Tibial nerve (tissue), 3 donors: ENCODE results near the gene MAP2K6.

Experiments used
- POLR2A ChIP-seq, 2 donors: fragments of 450-650 bp; IDR thresholded peaks; one replicate each; pipeline ENCODE4 v1.6.1; 2017; ENCODE audit warnings: antibody characterized with exemption in 2 of 2, mild to moderate bottlenecking in 2 of 2, moderate library complexity in 2 of 2
- TF ChIP-seq, protein P1 (sequence below), 5 experiments: fragments of 200-600 bp in 3 of 5; fragments of 450-650 bp in 2 of 5; sonication (generic) in 3 of 5; IDR thresholded peaks; one replicate each; pipeline ENCODE4 v1.5.1; 2016 to 2019; ENCODE audit warnings: antibody characterized with exemption in 5 of 5, mild to moderate bottlenecking in 3 of 5, moderate library complexity in 2 of 5

DNA sequence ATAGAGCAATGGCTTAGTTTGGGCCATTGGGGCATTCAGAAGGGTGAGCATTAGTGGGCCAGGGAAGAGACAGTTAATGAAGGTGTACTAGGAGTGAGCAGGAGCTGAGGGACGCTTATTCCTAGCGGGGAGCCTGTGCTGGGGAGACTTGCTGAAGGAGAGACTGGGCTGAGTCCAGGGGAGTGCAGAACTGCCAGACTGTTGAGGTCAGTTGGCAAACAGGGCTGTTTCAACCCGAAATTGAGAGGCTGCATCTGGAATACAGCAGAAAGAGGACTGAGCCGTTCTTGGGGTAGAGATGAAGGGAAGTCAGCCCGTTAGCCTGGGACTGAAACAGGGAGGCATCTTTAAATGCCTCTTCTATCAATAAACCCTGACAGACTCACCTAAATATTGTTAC is 33.2 kb downstream of the MAP2K6 start:
- TF ChIP-seq, protein P1, sequence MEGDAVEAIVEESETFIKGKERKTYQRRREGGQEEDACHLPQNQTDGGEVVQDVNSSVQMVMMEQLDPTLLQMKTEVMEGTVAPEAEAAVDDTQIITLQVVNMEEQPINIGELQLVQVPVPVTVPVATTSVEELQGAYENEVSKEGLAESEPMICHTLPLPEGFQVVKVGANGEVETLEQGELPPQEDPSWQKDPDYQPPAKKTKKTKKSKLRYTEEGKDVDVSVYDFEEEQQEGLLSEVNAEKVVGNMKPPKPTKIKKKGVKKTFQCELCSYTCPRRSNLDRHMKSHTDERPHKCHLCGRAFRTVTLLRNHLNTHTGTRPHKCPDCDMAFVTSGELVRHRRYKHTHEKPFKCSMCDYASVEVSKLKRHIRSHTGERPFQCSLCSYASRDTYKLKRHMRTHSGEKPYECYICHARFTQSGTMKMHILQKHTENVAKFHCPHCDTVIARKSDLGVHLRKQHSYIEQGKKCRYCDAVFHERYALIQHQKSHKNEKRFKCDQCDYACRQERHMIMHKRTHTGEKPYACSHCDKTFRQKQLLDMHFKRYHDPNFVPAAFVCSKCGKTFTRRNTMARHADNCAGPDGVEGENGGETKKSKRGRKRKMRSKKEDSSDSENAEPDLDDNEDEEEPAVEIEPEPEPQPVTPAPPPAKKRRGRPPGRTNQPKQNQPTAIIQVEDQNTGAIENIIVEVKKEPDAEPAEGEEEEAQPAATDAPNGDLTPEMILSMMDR (IDR thresholded peaks at IDR 0.05) = no peak
- no peak for TF ChIP-seq POLR2A (IDR thresholded peaks at IDR 0.05)
